Measurements from ENCODE around the gene NOS1. TPM values are rescaled to one million over a fixed set of nuclear protein-coding genes. Genes with fewer than 3 reads are reported as not detected.

Gene NOS1
- total RNA-seq, 1 donor from 2014 or later = 0.07 TPM

GRCh38 chr12:117393656-117394055 is 32.2 kb upstream of the NOS1 start:
- Mint-ChIP-seq H3K4me1 (no peaks in the 10 kb centered on the region), H3K9me3 (peaks cover 6% of the 10 kb centered on the region), H3K27ac (ENCODE audit: unreplicated experiment) (no peak overlapping the region), H3K36me3 (ENCODE audit: low read depth) (no peaks in the 10 kb centered on the region), H3K4me3 (no peak overlapping the region), H3K27me3 (ENCODE audit: low read depth) (peaks cover 26% of the 10 kb centered on the region)
- no peak for TF ChIP-seq CTCF (conservative IDR thresholded peaks at IDR 0.05)
- no peak for DNase-seq (ENCODE audit: low read depth, low spot score)

GRCh38 chr12:117390866-117391265 is 29.4 kb upstream of the NOS1 start:
- no peak overlapping the region for H3K27ac Mint-ChIP-seq (ENCODE audit: unreplicated experiment)
- no peak for DNase-seq (ENCODE audit: low read depth, low spot score)

GRCh38 chr12:117388951-117389446 is 27.6 kb upstream of the NOS1 start:
- H3K36me3 Mint-ChIP-seq (ENCODE audit: low read depth) = no peaks in the 10 kb centered on the region
- no peak overlapping the region for H3K4me3 Mint-ChIP-seq
- peaks cover 19% of the 10 kb centered on the region for H3K27me3 Mint-ChIP-seq (ENCODE audit: low read depth)
- no peak for DNase-seq (ENCODE audit: low read depth, low spot score)
- peak overlapping the region; percentile 67 for H3K27ac Mint-ChIP-seq (ENCODE audit: unreplicated experiment)
- no peak for TF ChIP-seq CTCF (conservative IDR thresholded peaks at IDR 0.05)
- no peaks in the 10 kb centered on the region for H3K4me1 Mint-ChIP-seq
- no peaks in the 10 kb centered on the region for H3K9me3 Mint-ChIP-seq

More at GRCh38 chr12:117390866-117391265, 29.4 kb upstream of the NOS1 start:
- H3K9me3 Mint-ChIP-seq = no peaks in the 10 kb centered on the region
- H3K36me3 Mint-ChIP-seq (ENCODE audit: low read depth) = no peaks in the 10 kb centered on the region
- H3K4me3 Mint-ChIP-seq = no peak overlapping the region
- peaks cover 22% of the 10 kb centered on the region for H3K27me3 Mint-ChIP-seq (ENCODE audit: low read depth)
- no peak for TF ChIP-seq CTCF (conservative IDR thresholded peaks at IDR 0.05)
- H3K4me1 Mint-ChIP-seq = no peaks in the 10 kb centered on the region

GRCh38 chr12:117387832-117388231 is 26.4 kb upstream of the NOS1 start:
- no peak for TF ChIP-seq CTCF (conservative IDR thresholded peaks at IDR 0.05)
- H3K36me3 Mint-ChIP-seq (ENCODE audit: low read depth) = no peaks in the 10 kb centered on the region
- no peaks in the 10 kb centered on the region for H3K9me3 Mint-ChIP-seq
- H3K4me1 Mint-ChIP-seq = no peaks in the 10 kb centered on the region
- H3K4me3 Mint-ChIP-seq = no peak overlapping the region
- no peak for DNase-seq (ENCODE audit: low read depth, low spot score)
- H3K27me3 Mint-ChIP-seq (ENCODE audit: low read depth) = peaks cover 16% of the 10 kb centered on the region
- no peak overlapping the region for H3K27ac Mint-ChIP-seq (ENCODE audit: unreplicated experiment)

- TF ChIP-seq CTCF (conservative IDR thresholded peaks at IDR 0.05) = no peak
- H3K36me3 Mint-ChIP-seq (ENCODE audit: low read depth) = no peaks in the 10 kb centered on the region
- peaks cover 25% of the 10 kb centered on the region for H3K27me3 Mint-ChIP-seq (ENCODE audit: low read depth)
- DNase-seq (ENCODE audit: low read depth, low spot score) = no peak
- no peak overlapping the region for H3K27ac Mint-ChIP-seq (ENCODE audit: unreplicated experiment)
- peaks cover 6% of the 10 kb centered on the region for H3K9me3 Mint-ChIP-seq
- H3K4me3 Mint-ChIP-seq = no peak overlapping the region
- no peaks in the 10 kb centered on the region for H3K4me1 Mint-ChIP-seq
These were observed 23.3 kb upstream of the NOS1 start for GRCh38 chr12:117384735-117385134.
